Choroid plexus epithelial cell (primary cell): ENCODE data around the gene CTSC.
"Not testable (repeated sequence)": the region's sequence is repeated elsewhere in the genome, so short reads cannot be mapped to it uniquely, and the experiment has no call there.

Source experiments
- DNase-seq: peaks from one replicate; pipeline ENCODE4 v3.0.0-alpha.2; 2010; ENCODE audit warnings: low read depth
- H3K4me3 ChIP-seq: 2 replicates; pipeline ENCODE4 v1.5.1; 2011; ENCODE audit warnings: low read depth, mild to moderate bottlenecking, control low read depth, low read length, moderate library complexity
- TF ChIP-seq, protein P1 (sequence below): conservative IDR thresholded peaks from 2 replicates; pipeline ENCODE4 v1.5.1; 2011; ENCODE audit warnings: low read depth, mild to moderate bottlenecking, control low read depth, inconsistent platforms, low read length, moderate library complexity

CTSC gene

DNA sequence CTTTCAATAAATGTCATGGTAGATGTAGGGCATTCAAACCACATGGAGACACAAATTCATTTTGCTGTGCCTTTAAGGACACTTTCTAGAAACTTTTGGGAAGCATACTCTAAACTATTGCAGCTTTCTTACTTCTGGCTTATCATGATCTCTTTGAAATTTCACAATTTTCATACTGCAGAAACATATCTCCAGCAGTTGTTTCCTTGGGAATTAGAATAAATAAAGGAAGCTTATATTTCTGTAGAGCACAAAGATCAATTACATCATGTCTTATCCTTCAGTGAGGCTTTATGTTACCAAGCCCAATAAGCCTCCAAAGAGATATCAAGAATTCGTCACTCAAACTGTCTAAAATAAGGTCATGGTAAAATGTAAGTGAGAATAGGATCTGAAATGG, 87.8 kb downstream of the CTSC start:
- TF ChIP-seq, protein P1, sequence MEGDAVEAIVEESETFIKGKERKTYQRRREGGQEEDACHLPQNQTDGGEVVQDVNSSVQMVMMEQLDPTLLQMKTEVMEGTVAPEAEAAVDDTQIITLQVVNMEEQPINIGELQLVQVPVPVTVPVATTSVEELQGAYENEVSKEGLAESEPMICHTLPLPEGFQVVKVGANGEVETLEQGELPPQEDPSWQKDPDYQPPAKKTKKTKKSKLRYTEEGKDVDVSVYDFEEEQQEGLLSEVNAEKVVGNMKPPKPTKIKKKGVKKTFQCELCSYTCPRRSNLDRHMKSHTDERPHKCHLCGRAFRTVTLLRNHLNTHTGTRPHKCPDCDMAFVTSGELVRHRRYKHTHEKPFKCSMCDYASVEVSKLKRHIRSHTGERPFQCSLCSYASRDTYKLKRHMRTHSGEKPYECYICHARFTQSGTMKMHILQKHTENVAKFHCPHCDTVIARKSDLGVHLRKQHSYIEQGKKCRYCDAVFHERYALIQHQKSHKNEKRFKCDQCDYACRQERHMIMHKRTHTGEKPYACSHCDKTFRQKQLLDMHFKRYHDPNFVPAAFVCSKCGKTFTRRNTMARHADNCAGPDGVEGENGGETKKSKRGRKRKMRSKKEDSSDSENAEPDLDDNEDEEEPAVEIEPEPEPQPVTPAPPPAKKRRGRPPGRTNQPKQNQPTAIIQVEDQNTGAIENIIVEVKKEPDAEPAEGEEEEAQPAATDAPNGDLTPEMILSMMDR: no peak
- no peak for DNase-seq
- no peak overlapping the region for H3K4me3 ChIP-seq

- TF ChIP-seq, protein P1: no peak
- no peak overlapping the region for H3K4me3 ChIP-seq
- DNase-seq: peak; percentile 23
Observed at GRCh38 chr11:88246696-88247095, 90.8 kb downstream of the CTSC start.

DNA sequence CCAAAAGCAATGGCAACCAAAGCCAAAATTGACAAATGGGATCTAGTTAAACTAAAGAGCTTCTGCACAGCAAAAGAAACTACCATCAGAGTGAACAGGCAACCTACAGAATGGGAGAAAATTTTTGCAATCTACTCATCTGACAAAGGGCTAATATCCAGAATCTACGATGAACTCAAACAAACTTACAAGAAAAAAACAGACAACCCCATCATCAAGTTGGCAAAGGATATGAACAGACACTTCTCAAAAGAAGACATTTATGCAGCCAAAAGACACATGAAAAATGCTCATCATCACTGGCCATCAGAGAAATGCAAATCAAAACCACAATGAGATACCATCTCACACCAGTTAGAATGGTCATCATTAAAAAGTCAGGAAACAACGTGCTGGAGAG, 92.0 kb downstream of the CTSC start:
- DNase-seq, H3K4me3 ChIP-seq: not testable (repeated sequence)
